GM23338 (cell line): ENCODE data around the gene UCKL1. TPM values are rescaled to one million over a fixed set of nuclear protein-coding genes. Genes with fewer than 3 reads are reported as not detected.

Source experiments
- ATAC-seq: fragments of 200-7000 bp; cut with Tn5 transposase; 3 replicates; pipeline ENCODE4 v1.9.1; 2020
- DNase-seq: peaks from one replicate; pipeline ENCODE4 v3.0.0-alpha.2; 2015; ENCODE audit warnings: low spot score
- H2AFZ ChIP-seq: fragments of 200-600 bp; sonication (generic); 2 replicates; pipeline ENCODE4 v1.8.0; 2016; ENCODE audit warnings: antibody characterized with exemption, mild to moderate bottlenecking, moderate library complexity
- H3F3A ChIP-seq: fragments of 200-600 bp; sonication (generic); replicated peaks from 2 replicates; pipeline ENCODE4 v1.8.0; 2017; ENCODE audit warnings: antibody characterized with exemption, mixed run types, low read depth
- H3K27ac ChIP-seq: fragments of 200-600 bp; sonication (generic); 2 replicates; pipeline ENCODE4 v1.6.1; 2016; ENCODE audit warnings: low read depth
- H3K27me3 ChIP-seq: fragments of 200-600 bp; sonication (generic); 2 replicates; pipeline ENCODE4 v1.8.0; 2016; ENCODE audit warnings: mild to moderate bottlenecking, mixed run types, moderate library complexity; ENCODE audit not compliant: insufficient read depth
- H3K36me3 ChIP-seq: fragments of 200-600 bp; sonication (generic); 2 replicates; pipeline ENCODE4 v1.8.0; 2016; ENCODE audit warnings: mild to moderate bottlenecking; ENCODE audit not compliant: insufficient read depth
- H3K4me1 ChIP-seq: fragments of 200-600 bp; sonication (generic); 2 replicates; pipeline ENCODE4 v1.8.0; 2016; ENCODE audit warnings: mild to moderate bottlenecking, moderate library complexity; ENCODE audit not compliant: insufficient read depth
- H3K4me2 ChIP-seq: fragments of 200-600 bp; sonication (generic); 2 replicates; pipeline ENCODE4 v1.7.1; 2017; ENCODE audit warnings: mixed run types
- H3K4me3 ChIP-seq: fragments of 200-600 bp; sonication (generic); 2 replicates; pipeline ENCODE4 v1.6.1; 2016; ENCODE audit warnings: mixed run types
- H3K79me2 ChIP-seq: fragments of 200-600 bp; sonication (generic); replicated peaks from 2 replicates; pipeline ENCODE4 v1.8.0; 2017; ENCODE audit warnings: mild to moderate bottlenecking; ENCODE audit not compliant: insufficient read depth
- H3K9me2 ChIP-seq: fragments of 200-600 bp; sonication (generic); 2 replicates; pipeline ENCODE4 v1.8.0; 2017; ENCODE audit not compliant: insufficient read depth
- H4K20me1 ChIP-seq: fragments of 200-600 bp; sonication (generic); replicated peaks from 2 replicates; pipeline ENCODE4 v1.8.0; 2017; ENCODE audit warnings: mild to moderate bottlenecking; ENCODE audit not compliant: insufficient read depth
- H3K27ac Mint-ChIP-seq: 2 replicates; pipeline ENCODE4 v1.8.0; 2020; ENCODE audit warnings: inconsistent platforms, mild to moderate bottlenecking, moderate library complexity, mixed read lengths
- H3K27me3 Mint-ChIP-seq: 3 replicates; pipeline ENCODE4 v1.8.0; 2022; ENCODE audit warnings: low read depth, mild to moderate bottlenecking, moderate library complexity, mixed read lengths, inconsistent platforms; ENCODE audit not compliant: insufficient read depth, poor library complexity
- H3K36me3 Mint-ChIP-seq: 3 replicates; pipeline ENCODE4 v1.8.0; 2021; ENCODE audit warnings: low read depth, mild to moderate bottlenecking, inconsistent platforms, moderate library complexity, mixed read lengths
- H3K4me1 Mint-ChIP-seq: 3 replicates; pipeline ENCODE4 v1.8.0; 2020; ENCODE audit warnings: mild to moderate bottlenecking, inconsistent platforms, mixed read lengths
- H3K4me3 Mint-ChIP-seq: 3 replicates; pipeline ENCODE4 v1.8.0; 2021; ENCODE audit warnings: moderate library complexity, mild to moderate bottlenecking, inconsistent platforms, mixed read lengths
- H3K9me3 Mint-ChIP-seq: 3 replicates; pipeline ENCODE4 v1.8.0; 2020; ENCODE audit warnings: moderate library complexity, mild to moderate bottlenecking, inconsistent platforms, mixed read lengths
- CREB1 ChIP-seq: fragments of 250-450 bp; sonication (Bioruptor Pico); IDR thresholded peaks from 2 replicates; pipeline ENCODE4 v1.5.0; 2020; ENCODE audit warnings: low read depth, mild to moderate bottlenecking, moderate library complexity
- EZH2 ChIP-seq: fragments of 200-600 bp; sonication (generic); IDR thresholded peaks from one replicate; pipeline ENCODE4 v1.8.0; 2017; ENCODE audit warnings: antibody characterized with exemption, mild to moderate bottlenecking, low read depth; ENCODE audit not compliant: unreplicated experiment
- EZH2phosphoT487 ChIP-seq: fragments of 200-600 bp; sonication (generic); IDR thresholded peaks from one replicate; pipeline ENCODE4 v1.8.1; 2018; ENCODE audit warnings: antibody characterized with exemption; ENCODE audit not compliant: unreplicated experiment
- POLR2AphosphoS5 ChIP-seq: IDR thresholded peaks from 2 replicates; pipeline ENCODE4 v1.6.1; 2016; ENCODE audit warnings: antibody characterized with exemption, low read depth
- REST ChIP-seq: IDR thresholded peaks from one replicate; pipeline ENCODE4 v1.6.1; 2018; ENCODE audit warnings: antibody characterized with exemption; ENCODE audit not compliant: unreplicated experiment
- STAT1 ChIP-seq: IDR thresholded peaks from one replicate; pipeline ENCODE4 v1.6.1; 2016; ENCODE audit warnings: antibody characterized with exemption; ENCODE audit not compliant: unreplicated experiment
- ZNF114 ChIP-seq: fragments of 250-450 bp; sonication (Bioruptor Pico); IDR thresholded peaks from 2 replicates; pipeline ENCODE4 v1.5.0; 2020; ENCODE audit warnings: mild to moderate bottlenecking, moderate library complexity
- ZNF331 ChIP-seq: fragments of 250-450 bp; sonication (Bioruptor Pico); IDR thresholded peaks from 2 replicates; pipeline ENCODE4 v1.5.0; 2020; ENCODE audit warnings: low read depth, mild to moderate bottlenecking, moderate library complexity
- polyA plus RNA-seq: library from polyadenylated mRNA; unstranded; fragments of >200 nt; fragmentation: Nextera tagmentation; extraction: Ambion mirVana; gene quantifications from 2 replicates; pipeline ENCODE4 v1.2.1, GENCODE V29; 2016
- total RNA-seq: library from RNA; depleted of rRNA; stranded (reverse); fragments of >200 nt; shearing (Covaris generic); gene quantifications from 2 replicates; pipeline ENCODE4 v1.2.3, GENCODE V29; 2014
- TF ChIP-seq, protein P1 (sequence below): fragments of 250-450 bp; sonication (Bioruptor Pico); IDR thresholded peaks from 2 replicates; pipeline ENCODE4 v1.5.0; 2020; ENCODE audit warnings: mild to moderate bottlenecking, moderate library complexity

Gene UCKL1
- total and polyA plus RNA-seq, 2 experiments from 2014 or later, result 56.8 to 82.5 TPM

DNA sequence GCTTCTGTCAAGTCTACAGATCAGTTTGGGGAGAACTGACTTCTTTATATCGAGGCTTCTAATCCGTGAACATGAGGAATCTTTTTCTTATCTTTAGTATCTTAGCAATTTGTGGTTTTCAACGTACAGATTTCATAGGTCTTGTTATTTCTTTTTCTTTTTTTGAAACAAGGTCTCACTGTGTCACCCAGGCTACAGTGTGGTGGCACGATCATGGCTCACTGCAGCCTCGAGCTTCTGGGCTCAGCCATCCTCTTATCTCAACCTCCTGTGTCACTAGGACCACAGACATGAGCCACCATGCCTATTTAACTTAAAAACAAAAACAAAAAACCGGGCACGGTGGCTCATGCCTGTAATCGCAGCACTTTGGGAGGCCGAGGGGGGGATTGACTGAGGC is 32.0 kb downstream of the UCKL1 start:
- ATAC-seq, result no peak
- Histone ChIP-seq H3K79me2 (peaks cover 23% of the 10 kb centered on the region), H2AFZ (no peak overlapping the region), H3F3A (no peaks in the 10 kb centered on the region; the same call in 1 of the 2 replicates), H3K9me2 (no peaks in the 10 kb centered on the region), H3K4me3 (no peak overlapping the region), H3K4me2 (no peak overlapping the region), H3K36me3 (peaks cover 4% of the 10 kb centered on the region; the same call in 1 of the 2 replicates), H3K27ac (0 out of 2 replicates have a peak overlapping the region, but pooled peaks have one; percentile 4), H3K4me1 (no peaks in the 10 kb centered on the region), H4K20me1 (no peaks in the 10 kb centered on the region; the same call in none of the 2 replicates), H3K27me3 (no peaks in the 10 kb centered on the region)
- H3K9me3 Mint-ChIP-seq, result no peaks in the 10 kb centered on the region
- no peaks in the 10 kb centered on the region for H3K4me1 Mint-ChIP-seq
- no peak for DNase-seq
- H3K27me3 Mint-ChIP-seq, result peaks cover 2% of the 10 kb centered on the region
- TF ChIP-seq STAT1 (no peak), POLR2AphosphoS5 (no peak), ZNF331 (no peak), EZH2phosphoT487 (no peak), REST (no peak), EZH2 (no peak), ZNF114 (CRISPR knock-in tag) (no peak), CREB1 (CRISPR knock-in tag) (no peak)
- TF ChIP-seq, protein P1, sequence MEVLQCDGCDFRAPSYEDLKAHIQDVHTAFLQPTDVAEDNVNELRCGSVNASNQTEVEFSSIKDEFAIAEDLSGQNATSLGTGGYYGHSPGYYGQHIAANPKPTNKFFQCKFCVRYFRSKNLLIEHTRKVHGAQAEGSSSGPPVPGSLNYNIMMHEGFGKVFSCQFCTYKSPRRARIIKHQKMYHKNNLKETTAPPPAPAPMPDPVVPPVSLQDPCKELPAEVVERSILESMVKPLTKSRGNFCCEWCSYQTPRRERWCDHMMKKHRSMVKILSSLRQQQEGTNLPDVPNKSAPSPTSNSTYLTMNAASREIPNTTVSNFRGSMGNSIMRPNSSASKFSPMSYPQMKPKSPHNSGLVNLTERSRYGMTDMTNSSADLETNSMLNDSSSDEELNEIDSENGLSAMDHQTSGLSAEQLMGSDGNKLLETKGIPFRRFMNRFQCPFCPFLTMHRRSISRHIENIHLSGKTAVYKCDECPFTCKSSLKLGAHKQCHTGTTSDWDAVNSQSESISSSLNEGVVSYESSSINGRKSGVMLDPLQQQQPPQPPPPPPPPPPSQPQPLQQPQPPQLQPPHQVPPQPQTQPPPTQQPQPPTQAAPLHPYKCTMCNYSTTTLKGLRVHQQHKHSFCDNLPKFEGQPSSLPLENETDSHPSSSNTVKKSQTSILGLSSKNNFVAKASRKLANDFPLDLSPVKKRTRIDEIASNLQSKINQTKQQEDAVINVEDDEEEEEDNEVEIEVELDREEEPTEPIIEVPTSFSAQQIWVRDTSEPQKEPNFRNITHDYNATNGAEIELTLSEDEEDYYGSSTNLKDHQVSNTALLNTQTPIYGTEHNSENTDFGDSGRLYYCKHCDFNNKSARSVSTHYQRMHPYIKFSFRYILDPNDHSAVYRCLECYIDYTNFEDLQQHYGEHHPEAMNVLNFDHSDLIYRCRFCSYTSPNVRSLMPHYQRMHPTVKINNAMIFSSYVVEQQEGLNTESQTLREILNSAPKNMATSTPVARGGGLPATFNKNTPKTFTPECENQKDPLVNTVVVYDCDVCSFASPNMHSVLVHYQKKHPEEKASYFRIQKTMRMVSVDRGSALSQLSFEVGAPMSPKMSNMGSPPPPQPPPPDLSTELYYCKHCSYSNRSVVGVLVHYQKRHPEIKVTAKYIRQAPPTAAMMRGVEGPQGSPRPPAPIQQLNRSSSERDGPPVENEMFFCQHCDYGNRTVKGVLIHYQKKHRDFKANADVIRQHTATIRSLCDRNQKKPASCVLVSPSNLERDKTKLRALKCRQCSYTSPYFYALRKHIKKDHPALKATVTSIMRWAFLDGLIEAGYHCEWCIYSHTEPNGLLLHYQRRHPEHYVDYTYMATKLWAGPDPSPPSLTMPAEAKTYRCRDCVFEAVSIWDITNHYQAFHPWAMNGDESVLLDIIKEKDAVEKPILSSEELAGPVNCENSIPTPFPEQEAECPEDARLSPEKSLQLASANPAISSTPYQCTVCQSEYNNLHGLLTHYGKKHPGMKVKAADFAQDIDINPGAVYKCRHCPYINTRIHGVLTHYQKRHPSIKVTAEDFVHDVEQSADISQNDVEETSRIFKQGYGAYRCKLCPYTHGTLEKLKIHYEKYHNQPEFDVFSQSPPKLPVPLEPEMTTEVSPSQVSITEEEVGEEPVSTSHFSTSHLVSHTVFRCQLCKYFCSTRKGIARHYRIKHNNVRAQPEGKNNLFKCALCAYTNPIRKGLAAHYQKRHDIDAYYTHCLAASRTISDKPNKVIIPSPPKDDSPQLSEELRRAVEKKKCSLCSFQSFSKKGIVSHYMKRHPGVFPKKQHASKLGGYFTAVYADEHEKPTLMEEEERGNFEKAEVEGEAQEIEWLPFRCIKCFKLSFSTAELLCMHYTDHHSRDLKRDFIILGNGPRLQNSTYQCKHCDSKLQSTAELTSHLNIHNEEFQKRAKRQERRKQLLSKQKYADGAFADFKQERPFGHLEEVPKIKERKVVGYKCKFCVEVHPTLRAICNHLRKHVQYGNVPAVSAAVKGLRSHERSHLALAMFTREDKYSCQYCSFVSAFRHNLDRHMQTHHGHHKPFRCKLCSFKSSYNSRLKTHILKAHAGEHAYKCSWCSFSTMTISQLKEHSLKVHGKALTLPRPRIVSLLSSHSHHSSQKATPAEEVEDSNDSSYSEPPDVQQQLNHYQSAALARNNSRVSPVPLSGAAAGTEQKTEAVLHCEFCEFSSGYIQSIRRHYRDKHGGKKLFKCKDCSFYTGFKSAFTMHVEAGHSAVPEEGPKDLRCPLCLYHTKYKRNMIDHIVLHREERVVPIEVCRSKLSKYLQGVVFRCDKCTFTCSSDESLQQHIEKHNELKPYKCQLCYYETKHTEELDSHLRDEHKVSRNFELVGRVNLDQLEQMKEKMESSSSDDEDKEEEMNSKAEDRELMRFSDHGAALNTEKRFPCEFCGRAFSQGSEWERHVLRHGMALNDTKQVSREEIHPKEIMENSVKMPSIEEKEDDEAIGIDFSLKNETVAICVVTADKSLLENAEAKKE (CRISPR knock-in tag), result no peak
- H3K36me3 Mint-ChIP-seq, result peaks cover 13% of the 10 kb centered on the region
- H3K27ac Mint-ChIP-seq, result no peak overlapping the region
- no peak overlapping the region for H3K4me3 Mint-ChIP-seq
